Central memory CD8-positive, alpha-beta T cell (primary cell): Measurements from ENCODE around the gene PRDM16.

Source experiments
- ATAC-seq: fragments of 150-1000 bp; cut with Tn5 transposase; replicated peaks from 2 replicates; pipeline ENCODE4 v1.10.0; 2022; ENCODE audit warnings: mild to moderate bottlenecking, moderate FRiP score, moderate number of reproducible peaks; ENCODE audit not compliant: poor library complexity, severe bottlenecking; ENCODE audit errors: extremely low read depth
- DNase-seq, 2 donors: peaks; one replicate each; pipeline ENCODE4 v3.0.0; 2021; ENCODE audit warnings: low spot score in 2 of 2
- H3K27ac Mint-ChIP-seq: one replicate; pipeline ENCODE4 v1.8.0; 2022; ENCODE audit warnings: low read depth, mild to moderate bottlenecking, moderate library complexity, mixed read lengths
- H3K27me3 Mint-ChIP-seq: one replicate; pipeline ENCODE4 v1.8.0; 2022; ENCODE audit warnings: mixed read lengths
- H3K36me3 Mint-ChIP-seq: one replicate; pipeline ENCODE4 v1.8.0; 2022; ENCODE audit warnings: mild to moderate bottlenecking, moderate library complexity, mixed read lengths; ENCODE audit not compliant: insufficient read depth
- H3K4me1 Mint-ChIP-seq: one replicate; pipeline ENCODE4 v1.8.0; 2022; ENCODE audit warnings: mixed read lengths
- H3K4me3 Mint-ChIP-seq: one replicate; pipeline ENCODE4 v1.8.0; 2022; ENCODE audit warnings: mild to moderate bottlenecking, moderate library complexity, mixed read lengths
- H3K9me3 Mint-ChIP-seq: one replicate; pipeline ENCODE4 v1.8.0; 2022; ENCODE audit warnings: mixed read lengths

Gene PRDM16

DNA sequence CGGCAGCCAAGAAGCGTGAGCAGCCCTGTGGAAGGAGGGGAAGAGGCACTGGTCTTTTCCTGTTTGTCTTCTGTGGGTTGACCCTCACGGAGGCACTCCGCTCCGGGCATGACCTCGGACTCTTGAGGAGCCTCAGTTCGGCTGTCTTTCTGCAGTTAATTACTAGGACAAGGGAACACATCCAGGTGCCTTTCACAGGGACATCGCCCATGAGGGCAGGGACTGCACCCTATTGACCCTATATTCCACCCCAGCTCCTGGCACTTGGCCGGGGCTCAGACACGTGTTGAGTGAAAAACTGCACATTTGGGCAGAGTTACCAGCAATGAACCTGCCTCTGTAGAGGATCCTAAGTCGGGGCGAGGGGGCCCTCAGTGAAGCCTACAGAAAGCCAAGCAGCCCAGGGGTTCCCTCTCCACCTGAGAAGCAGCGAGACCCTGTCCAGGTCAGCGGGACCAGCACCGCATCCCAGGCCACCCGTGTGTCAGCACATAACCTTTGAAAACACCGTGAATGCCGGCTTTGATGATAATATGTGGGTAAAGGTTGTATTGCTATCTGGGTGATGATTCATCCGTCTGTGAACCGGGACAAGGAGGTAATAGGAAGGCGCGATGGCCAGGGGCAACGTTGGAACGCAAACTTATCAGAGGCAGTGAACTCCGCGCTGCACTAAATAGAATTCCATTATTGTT is 224.0 kb downstream of the PRDM16 start:
- ATAC-seq (no peak), DNase-seq (no peak)
- Mint-ChIP-seq H3K4me1 (no peaks in the 10 kb centered on the region), H3K9me3 (no peaks in the 10 kb centered on the region), H3K36me3 (peaks cover 2% of the 10 kb centered on the region), H3K27ac (no peak overlapping the region), H3K4me3 (no peak overlapping the region), H3K27me3 (peaks cover 19% of the 10 kb centered on the region)

- ATAC-seq = no peak
- peaks cover 19% of the 10 kb centered on the region for H3K27me3 Mint-ChIP-seq
- H3K36me3 Mint-ChIP-seq = peaks cover 2% of the 10 kb centered on the region
- H3K27ac Mint-ChIP-seq = no peak overlapping the region
- no peaks in the 10 kb centered on the region for H3K4me1 Mint-ChIP-seq
- H3K4me3 Mint-ChIP-seq = no peak overlapping the region
- no peaks in the 10 kb centered on the region for H3K9me3 Mint-ChIP-seq
- no peak for DNase-seq
Measured at GRCh38 chr1:3293563-3294080, 224.6 kb downstream of the PRDM16 start.

DNA sequence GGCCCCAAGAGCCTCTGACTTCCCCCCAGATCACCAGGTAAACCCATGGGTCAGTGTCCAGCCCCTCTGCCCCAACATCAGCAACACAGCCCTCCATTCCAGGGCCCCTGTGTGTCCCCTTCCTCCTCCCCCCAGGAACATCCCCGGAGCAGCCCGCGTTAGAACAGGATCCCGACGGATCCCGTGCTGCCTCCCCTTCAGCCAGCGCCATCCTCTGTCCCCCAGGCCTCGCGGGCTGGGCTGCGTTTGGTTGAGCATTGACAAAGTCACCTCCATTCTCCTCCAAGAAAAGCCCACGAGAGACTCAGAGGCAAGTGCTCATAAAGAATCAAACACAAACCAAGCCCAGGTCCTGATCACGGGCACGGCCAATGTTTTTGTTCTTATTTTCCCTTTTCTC is 225.4 kb downstream of the PRDM16 start:
- no peaks in the 10 kb centered on the region for H3K4me1 Mint-ChIP-seq
- H3K4me3 Mint-ChIP-seq = no peak overlapping the region
- ATAC-seq (no peak), DNase-seq (no peak)
- H3K36me3 Mint-ChIP-seq = peaks cover 2% of the 10 kb centered on the region
- no peak overlapping the region for H3K27ac Mint-ChIP-seq
- H3K9me3 Mint-ChIP-seq = no peaks in the 10 kb centered on the region
- H3K27me3 Mint-ChIP-seq = peaks cover 19% of the 10 kb centered on the region

- Mint-ChIP-seq H3K4me1 (no peaks in the 10 kb centered on the region), H3K36me3 (peaks cover 2% of the 10 kb centered on the region), H3K4me3 (no peak overlapping the region), H3K27ac (no peak overlapping the region), H3K27me3 (peaks cover 19% of the 10 kb centered on the region), H3K9me3 (no peaks in the 10 kb centered on the region)
- DNase-seq (no peak), ATAC-seq (no peak)
Measured at GRCh38 chr1:3295846-3296245, 226.8 kb downstream of the PRDM16 start.

- Mint-ChIP-seq H3K27ac (no peak overlapping the region), H3K36me3 (peaks cover 2% of the 10 kb centered on the region), H3K4me3 (no peak overlapping the region), H3K4me1 (no peaks in the 10 kb centered on the region), H3K27me3 (peaks cover 19% of the 10 kb centered on the region), H3K9me3 (no peaks in the 10 kb centered on the region)
- ATAC-seq (no peak), DNase-seq (no peak)
Measured at GRCh38 chr1:3296326-3296725, 227.3 kb downstream of the PRDM16 start.

DNA sequence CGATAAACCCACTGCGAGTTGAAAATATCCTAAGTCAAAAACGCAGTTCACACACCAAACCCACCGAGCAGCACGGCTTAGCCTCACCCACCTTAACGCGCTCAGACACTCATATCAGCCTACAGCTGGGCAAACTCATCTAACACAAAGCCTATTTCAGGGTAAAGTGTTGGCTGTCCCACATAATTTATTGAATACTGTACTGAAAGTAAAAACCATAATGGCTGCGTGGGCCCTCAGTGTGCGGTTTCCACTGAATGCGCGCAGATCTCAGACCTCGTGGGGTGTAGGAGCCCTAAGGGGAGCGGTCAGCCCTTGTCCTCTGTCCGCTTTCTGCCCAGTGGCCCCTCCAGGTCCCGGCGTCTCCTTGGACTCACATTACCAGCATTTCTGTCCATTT is 227.8 kb downstream of the PRDM16 start:
- peaks cover 2% of the 10 kb centered on the region for H3K36me3 Mint-ChIP-seq
- no peaks in the 10 kb centered on the region for H3K9me3 Mint-ChIP-seq
- no peak overlapping the region for H3K4me3 Mint-ChIP-seq
- peaks cover 19% of the 10 kb centered on the region for H3K27me3 Mint-ChIP-seq
- DNase-seq (no peak), ATAC-seq (no peak)
- no peaks in the 10 kb centered on the region for H3K4me1 Mint-ChIP-seq
- no peak overlapping the region for H3K27ac Mint-ChIP-seq

- Mint-ChIP-seq H3K9me3 (no peaks in the 10 kb centered on the region), H3K4me3 (no peak overlapping the region), H3K4me1 (no peaks in the 10 kb centered on the region), H3K27ac (no peak overlapping the region), H3K36me3 (peaks cover 1% of the 10 kb centered on the region), H3K27me3 (peaks cover 19% of the 10 kb centered on the region)
- DNase-seq (no peak), ATAC-seq (no peak)
Measured at GRCh38 chr1:3297756-3298155, 228.8 kb downstream of the PRDM16 start.

GRCh38 chr1:3298197-3298596 is 229.2 kb downstream of the PRDM16 start:
- H3K36me3 Mint-ChIP-seq = no peaks in the 10 kb centered on the region
- H3K9me3 Mint-ChIP-seq = no peaks in the 10 kb centered on the region
- DNase-seq (no peak), ATAC-seq (no peak)
- peaks cover 19% of the 10 kb centered on the region for H3K27me3 Mint-ChIP-seq
- no peak overlapping the region for H3K4me3 Mint-ChIP-seq
- H3K4me1 Mint-ChIP-seq = no peaks in the 10 kb centered on the region
- no peak overlapping the region for H3K27ac Mint-ChIP-seq

GRCh38 chr1:3304246-3304645 is 235.2 kb downstream of the PRDM16 start:
- H3K4me3 Mint-ChIP-seq = no peak overlapping the region
- H3K9me3 Mint-ChIP-seq = no peaks in the 10 kb centered on the region
- DNase-seq (no peak), ATAC-seq (no peak)
- H3K4me1 Mint-ChIP-seq = no peaks in the 10 kb centered on the region
- no peak overlapping the region for H3K27ac Mint-ChIP-seq
- H3K36me3 Mint-ChIP-seq = no peaks in the 10 kb centered on the region
- peaks cover 21% of the 10 kb centered on the region for H3K27me3 Mint-ChIP-seq

- H3K4me1 Mint-ChIP-seq = no peaks in the 10 kb centered on the region
- no peaks in the 10 kb centered on the region for H3K36me3 Mint-ChIP-seq
- ATAC-seq (no peak), DNase-seq (no peak)
- H3K9me3 Mint-ChIP-seq = no peaks in the 10 kb centered on the region
- H3K4me3 Mint-ChIP-seq = no peak overlapping the region
- no peak overlapping the region for H3K27ac Mint-ChIP-seq
- H3K27me3 Mint-ChIP-seq = peaks cover 25% of the 10 kb centered on the region
Measured at GRCh38 chr1:3304692-3305091, 235.7 kb downstream of the PRDM16 start.

DNA sequence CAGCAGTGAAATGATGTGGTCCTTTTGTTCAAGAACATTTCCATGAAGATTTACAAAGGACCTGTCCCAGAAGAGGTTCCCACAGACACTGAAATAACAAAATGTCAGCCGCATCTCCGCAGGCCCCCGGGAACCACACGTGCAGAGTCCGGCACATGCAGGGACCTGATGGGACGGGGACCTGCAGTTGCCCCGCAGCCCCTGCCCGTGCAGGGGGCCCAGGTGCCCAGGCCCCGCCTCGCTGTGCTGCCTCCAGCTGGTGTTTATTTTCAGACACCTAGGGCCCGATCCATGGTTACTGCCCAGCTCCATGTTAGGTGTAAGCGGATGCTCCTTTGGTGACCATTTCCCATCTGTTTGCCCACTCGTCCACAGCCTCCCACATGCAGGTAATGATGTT is 236.2 kb downstream of the PRDM16 start:
- Mint-ChIP-seq H3K4me3 (no peak overlapping the region), H3K9me3 (no peaks in the 10 kb centered on the region), H3K27me3 (peaks cover 30% of the 10 kb centered on the region), H3K36me3 (no peaks in the 10 kb centered on the region), H3K27ac (no peak overlapping the region), H3K4me1 (no peaks in the 10 kb centered on the region)
- no peak for ATAC-seq
- DNase-seq = no peak

DNA sequence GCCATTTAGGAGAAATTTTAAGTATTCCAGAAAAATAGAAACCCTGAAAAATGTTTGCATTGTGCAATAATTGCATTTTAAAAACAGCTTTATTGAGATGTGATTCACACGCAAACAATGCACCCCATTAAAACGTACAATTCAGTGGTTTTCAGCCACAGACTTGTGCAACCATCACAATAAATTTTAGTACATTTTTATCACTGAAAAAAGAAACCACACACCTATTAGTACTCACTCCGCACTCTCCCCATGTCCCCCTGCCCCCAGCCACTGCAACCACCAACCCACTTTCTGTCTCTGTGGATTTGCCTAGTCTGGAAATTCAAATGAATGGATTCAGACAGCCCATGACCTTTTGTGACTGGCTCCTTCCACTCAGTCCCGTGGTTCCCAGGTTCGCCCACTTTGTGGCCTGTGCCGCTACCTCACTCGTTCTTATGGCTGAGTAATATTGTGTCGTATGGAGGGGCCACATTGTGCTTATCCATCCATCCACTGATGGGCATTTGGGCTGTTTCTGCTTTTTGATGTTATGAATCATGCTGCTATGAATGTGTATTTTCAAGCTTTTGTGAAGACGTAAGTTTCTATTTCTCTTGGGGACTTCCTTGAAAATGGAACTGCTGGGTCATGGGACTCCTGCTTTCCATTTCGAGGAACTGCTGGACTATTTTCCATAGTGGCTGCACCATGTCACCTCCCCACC is 237.7 kb downstream of the PRDM16 start:
- Mint-ChIP-seq H3K4me3 (no peak overlapping the region), H3K27me3 (peaks cover 45% of the 10 kb centered on the region), H3K4me1 (no peaks in the 10 kb centered on the region), H3K9me3 (no peaks in the 10 kb centered on the region), H3K27ac (no peak overlapping the region), H3K36me3 (no peaks in the 10 kb centered on the region)
- DNase-seq (no peak), ATAC-seq (no peak)

- Mint-ChIP-seq H3K4me3 (no peak overlapping the region), H3K9me3 (no peaks in the 10 kb centered on the region), H3K4me1 (no peaks in the 10 kb centered on the region), H3K27ac (no peak overlapping the region), H3K36me3 (no peaks in the 10 kb centered on the region), H3K27me3 (peaks cover 45% of the 10 kb centered on the region)
- ATAC-seq (no peak), DNase-seq (no peak)
Measured at GRCh38 chr1:3307359-3307758, 238.4 kb downstream of the PRDM16 start.
